Ureter (tissue), 1 donor: ENCODE results near the gene TMTC4. TPM values are rescaled to one million over a fixed set of nuclear protein-coding genes. Genes with fewer than 3 reads are reported as not detected.
"Not testable (repeated sequence)": the region's sequence is repeated elsewhere in the genome, so short reads cannot be mapped to it uniquely, and the experiment has no call there.

ENCODE experiments used
- DNase-seq: peaks from one replicate; pipeline ENCODE4 v3.0.0-alpha.2; 2020; ENCODE audit warnings: low spot score
- total RNA-seq: library from RNA; stranded (reverse); gene quantifications from one replicate; pipeline ENCODE4 v1.2.4, GENCODE V29; 2023
- donor health status: DM: yes; HTN: yes; CAD: no.

Gene TMTC4
- total RNA-seq = 17.8 TPM

GRCh38 chr13:100674572-100674871, at the start of gene TMTC4:
Gene TMTC4, minus strand, starts transcription at chr13:100674795. Its CDS starts 4,433 bp downstream, at chr13:100670362.
- no peak for DNase-seq

- no peak for DNase-seq
These were observed 47.9 kb upstream of the TMTC4 start for GRCh38 chr13:100722517-100722916.

- peak; percentile 50 for DNase-seq
These were observed 47.4 kb upstream of the TMTC4 start for GRCh38 chr13:100721885-100722512.

- DNase-seq = no peak
These were observed 41.0 kb upstream of the TMTC4 start for GRCh38 chr13:100715604-100716003.

- DNase-seq = no peak
These were observed 39.9 kb upstream of the TMTC4 start for GRCh38 chr13:100714478-100714877.

GRCh38 chr13:100710176-100710575, 35.6 kb upstream of the TMTC4 start:
- no peak for DNase-seq

GRCh38 chr13:100707818-100708740, 33.5 kb upstream of the TMTC4 start:
- DNase-seq = no peak

GRCh38 chr13:100698331-100698730, 23.7 kb upstream of the TMTC4 start:
- DNase-seq = not testable (repeated sequence)

GRCh38 chr13:100695509-100695773, 20.8 kb upstream of the TMTC4 start:
- DNase-seq = no peak

- DNase-seq = no peak
These were observed 20.3 kb upstream of the TMTC4 start for GRCh38 chr13:100694722-100695508.

- no peak for DNase-seq
These were observed 14.6 kb upstream of the TMTC4 start for GRCh38 chr13:100689191-100689590.

GRCh38 chr13:100680131-100680530, 5.5 kb upstream of the TMTC4 start:
- no peak for DNase-seq

GRCh38 chr13:100677128-100677527, 2.5 kb upstream of the TMTC4 start:
- DNase-seq = not testable (repeated sequence)

GRCh38 chr13:100675661-100676129, 1.1 kb upstream of the TMTC4 start:
- DNase-seq = no peak

- DNase-seq = peak; percentile 100
These were observed 471 bp upstream of the TMTC4 start for GRCh38 chr13:100674872-100675660.

GRCh38 chr13:100673713-100674571, 653 bp downstream of the TMTC4 start:
- DNase-seq = no peak

GRCh38 chr13:100673376-100673712, 1.3 kb downstream of the TMTC4 start:
- DNase-seq = no peak

- no peak for DNase-seq
These were observed 3.0 kb downstream of the TMTC4 start for GRCh38 chr13:100671389-100672182.

- DNase-seq = no peak
These were observed 6.2 kb downstream of the TMTC4 start for GRCh38 chr13:100668408-100668807.

- DNase-seq = no peak
These were observed 6.7 kb downstream of the TMTC4 start for GRCh38 chr13:100667894-100668293.
